ENCODE measurements around the gene TEKT4.
A peak's percentile ranks its signal among the peaks of the same experiment; 100 is the strongest.
"Not testable (repeated sequence)": the region's sequence is repeated elsewhere in the genome, so short reads cannot be mapped to it uniquely, and the experiment has no call there.

Gene TEKT4

DNA sequence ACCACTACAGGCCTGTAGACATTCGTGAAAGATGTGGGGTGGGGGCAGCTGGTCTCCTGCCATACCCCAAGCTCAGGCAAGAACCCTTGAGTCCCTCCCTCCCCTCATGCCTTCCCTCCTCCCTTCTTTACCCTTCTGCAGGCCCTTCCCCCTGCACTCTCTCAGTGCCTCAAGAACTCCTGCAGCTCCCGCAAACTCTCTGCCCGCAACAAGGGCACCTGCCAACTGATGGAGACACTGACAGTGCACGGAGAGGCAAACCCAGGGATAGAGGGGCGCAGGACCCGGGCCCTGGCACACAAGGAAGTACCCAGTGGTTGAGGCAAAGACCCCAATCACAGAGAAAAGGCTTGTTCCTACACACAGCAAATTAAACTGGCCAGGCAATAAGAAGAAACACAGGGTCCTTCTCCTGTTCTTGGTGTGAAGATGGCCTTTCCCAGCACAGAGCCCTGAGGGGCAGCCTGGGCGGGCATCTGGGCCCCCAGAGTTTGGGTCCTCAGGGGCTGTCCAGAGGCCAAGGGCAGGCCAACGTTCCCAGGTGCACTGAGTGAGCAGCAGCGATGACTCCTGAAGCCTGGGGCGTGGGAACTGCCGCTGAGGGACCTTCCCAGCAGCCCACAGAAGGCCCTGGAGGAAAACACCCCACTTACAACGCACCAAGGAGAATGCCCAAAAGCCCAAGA, 1.6 kb downstream of the TEKT4 start:
- TF ChIP-seq POLR2A (IDR thresholded peaks at IDR 0.05; ENCODE audit: low read length) (no peak), GATA1 (IDR thresholded peaks at IDR 0.05; ENCODE audit: low read depth, low read length) (no peak)
- no peak for DNase-seq

DNA sequence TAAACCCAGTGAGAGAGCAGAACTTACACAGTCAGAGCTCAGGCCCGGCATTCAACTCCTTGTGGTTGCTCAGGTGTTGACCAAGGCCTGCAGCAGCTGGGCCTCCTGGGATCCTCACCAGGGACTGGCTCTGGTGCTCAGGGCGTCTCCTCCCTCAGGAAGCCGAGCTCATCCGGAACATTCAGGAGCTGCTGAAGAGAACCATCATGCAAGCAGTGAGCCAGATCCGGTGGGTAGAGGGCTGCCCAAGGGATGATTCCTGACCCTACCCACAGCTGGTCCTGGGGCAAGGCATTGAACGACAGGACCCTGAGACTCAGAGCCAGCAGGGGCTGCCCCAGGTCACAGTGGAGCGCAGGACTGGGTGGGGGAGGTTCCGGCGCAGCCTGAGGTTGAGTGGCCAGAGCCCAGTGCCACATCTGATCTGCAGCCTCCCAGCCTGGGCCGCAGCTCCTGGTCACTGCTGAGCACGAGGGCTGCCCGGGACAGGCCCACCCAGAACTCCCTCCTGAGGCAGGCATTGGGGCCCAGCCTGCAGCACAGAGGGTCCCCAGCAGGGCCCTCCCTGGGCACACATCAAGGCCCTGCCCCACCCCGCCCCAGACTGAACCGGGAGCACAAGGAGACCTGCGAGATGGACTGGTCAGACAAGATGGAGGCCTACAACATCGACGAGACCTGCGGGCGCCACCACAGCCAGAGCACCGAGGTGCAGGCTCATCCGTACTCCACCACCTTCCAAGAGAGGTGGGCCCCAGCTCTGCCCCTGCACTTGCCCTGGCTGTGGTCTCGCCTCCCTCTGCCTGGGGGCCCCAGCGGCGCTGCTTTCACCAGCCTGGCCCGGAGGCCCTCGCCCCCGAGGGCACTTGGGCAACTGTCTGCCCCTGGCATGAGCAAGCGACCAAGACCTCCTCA, 2.4 kb downstream of the TEKT4 start:
- no peak for DNase-seq
- no peak for TF ChIP-seq POLR2A (IDR thresholded peaks at IDR 0.05; ENCODE audit: low read length)
- no peak for TF ChIP-seq GATA1 (IDR thresholded peaks at IDR 0.05; ENCODE audit: low read depth, low read length)

DNA sequence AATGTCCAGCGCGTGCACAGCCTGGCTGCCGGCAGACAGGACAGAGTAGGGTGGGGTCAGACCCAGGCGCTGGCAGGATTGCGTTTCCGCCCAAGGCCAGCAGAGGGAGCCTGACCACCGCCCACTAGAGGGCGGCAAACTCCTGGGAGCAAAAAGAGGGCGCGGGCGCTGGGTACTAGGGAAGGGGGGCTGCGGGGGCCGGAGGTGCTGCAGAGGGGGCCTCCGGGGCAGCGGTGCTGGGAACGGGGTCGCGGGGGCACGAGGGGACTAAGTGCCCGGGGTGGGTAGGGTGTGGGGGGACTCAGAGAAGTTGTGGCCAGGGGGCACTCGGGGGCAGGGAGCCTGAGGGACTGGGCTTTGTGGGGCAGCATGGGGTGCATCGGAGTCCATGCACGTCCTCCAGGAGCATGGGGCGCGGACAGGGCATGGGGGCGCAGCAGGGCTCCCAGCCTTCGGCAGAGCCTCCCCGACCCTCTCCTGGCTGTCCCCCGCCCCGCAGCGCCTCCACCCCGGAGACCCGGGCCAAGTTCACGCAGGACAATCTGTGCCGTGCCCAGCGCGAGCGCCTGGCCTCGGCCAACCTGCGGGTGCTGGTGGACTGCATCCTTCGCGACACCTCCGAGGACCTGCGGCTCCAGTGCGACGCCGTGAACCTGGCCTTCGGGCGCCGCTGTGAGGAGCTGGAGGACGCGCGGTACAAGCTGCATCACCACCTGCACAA, 3.2 kb downstream of the TEKT4 start:
- DNase-seq = peak; percentile 57 to 73
- TF ChIP-seq GATA1 (IDR thresholded peaks at IDR 0.05; ENCODE audit: low read depth, low read length) (no peak), POLR2A (IDR thresholded peaks at IDR 0.05; ENCODE audit: low read length) (no peak)

DNA sequence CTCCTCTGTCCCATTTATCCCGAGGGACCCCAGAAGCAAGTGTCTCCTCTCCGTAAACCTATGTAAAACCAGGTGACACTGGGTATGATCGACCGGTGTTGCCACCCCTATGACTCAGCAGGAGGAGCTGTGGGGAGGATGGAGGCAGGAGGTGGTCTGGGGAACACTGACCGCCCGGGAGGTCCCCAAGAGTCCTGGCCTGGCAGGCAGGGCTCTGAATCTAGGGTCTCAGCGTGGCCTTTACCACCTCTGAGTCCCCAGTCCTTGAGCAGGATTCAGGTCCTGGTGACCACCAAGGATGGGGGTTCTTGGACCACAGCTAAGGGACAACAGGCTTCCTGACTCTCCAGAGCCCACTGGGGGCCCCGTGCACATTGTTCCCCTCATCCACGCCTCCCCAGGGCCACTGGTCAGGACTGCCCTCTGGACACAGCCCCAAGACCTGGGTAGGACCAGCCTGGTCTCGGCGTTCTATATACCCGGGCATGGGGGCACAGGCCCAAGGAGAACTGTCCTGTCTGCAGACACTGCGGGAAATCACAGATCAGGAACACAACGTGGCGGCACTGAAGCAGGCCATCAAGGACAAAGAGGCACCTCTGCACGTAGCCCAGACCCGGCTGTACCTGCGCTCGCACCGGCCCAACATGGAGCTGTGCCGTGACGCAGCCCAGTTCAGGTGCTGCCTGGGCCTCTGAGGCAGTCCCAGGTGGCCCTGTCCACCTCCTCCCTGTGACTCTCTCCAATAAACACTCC, 4.0 kb downstream of the TEKT4 start:
- TF ChIP-seq POLR2A (IDR thresholded peaks at IDR 0.05; ENCODE audit: low read length) (no peak), GATA1 (IDR thresholded peaks at IDR 0.05; ENCODE audit: low read depth, low read length) (no peak)
- no peak for DNase-seq

DNA sequence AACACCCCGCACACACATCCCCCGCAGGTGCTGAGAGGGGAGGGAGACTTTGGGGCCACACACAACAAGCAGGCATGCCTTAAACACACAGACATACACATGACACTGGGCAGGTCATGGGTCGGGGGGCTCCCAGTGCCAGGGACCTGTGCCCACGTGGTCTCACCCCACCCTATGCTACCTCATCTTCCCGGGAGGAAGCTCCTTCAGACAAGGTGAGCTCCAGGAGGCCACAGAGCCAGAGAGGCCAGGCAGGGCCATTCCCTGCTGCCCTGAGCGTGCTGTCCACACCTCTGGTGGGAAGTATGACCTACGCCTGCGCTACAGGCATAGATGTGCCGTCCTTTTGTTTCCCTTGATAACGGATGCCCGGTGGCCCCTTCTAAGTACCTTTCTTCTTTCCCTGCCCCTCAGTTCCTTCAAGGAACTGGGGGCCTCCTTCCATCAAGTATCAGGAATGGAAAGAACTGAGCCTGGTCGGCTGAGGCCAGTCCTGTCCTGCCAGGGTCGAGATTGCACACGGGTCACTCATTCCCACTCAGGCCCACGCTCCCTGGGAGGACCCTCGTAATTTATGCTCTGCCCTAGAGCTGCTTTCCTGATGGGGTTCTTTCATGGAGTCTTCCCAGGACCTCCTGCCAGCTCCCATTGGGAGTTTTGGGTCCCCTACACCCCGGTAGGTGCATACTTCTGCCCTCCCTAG, 4.7 kb downstream of the TEKT4 start:
- TF ChIP-seq GATA1 (IDR thresholded peaks at IDR 0.05; ENCODE audit: low read depth, low read length) (no peak), POLR2A (IDR thresholded peaks at IDR 0.05; ENCODE audit: low read length) (no peak)
- DNase-seq = no peak

DNA sequence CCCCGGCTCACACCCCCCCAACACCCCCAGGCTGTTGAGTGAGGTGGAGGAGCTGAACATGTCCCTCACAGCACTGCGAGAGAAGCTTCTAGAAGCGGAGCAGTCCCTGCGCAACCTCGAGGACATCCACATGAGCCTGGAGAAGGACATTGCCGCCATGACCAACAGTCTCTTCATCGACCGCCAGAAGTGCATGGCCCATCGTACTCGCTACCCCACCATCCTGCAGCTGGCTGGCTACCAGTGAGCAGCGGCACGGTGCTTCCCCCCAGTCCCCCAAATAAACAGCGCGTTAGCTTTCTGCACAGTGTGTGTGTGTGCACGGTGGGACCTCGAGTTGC, 5.3 kb downstream of the TEKT4 start:
- DNase-seq = no peak
- TF ChIP-seq POLR2A (IDR thresholded peaks at IDR 0.05; ENCODE audit: low read length) = no peak

DNA sequence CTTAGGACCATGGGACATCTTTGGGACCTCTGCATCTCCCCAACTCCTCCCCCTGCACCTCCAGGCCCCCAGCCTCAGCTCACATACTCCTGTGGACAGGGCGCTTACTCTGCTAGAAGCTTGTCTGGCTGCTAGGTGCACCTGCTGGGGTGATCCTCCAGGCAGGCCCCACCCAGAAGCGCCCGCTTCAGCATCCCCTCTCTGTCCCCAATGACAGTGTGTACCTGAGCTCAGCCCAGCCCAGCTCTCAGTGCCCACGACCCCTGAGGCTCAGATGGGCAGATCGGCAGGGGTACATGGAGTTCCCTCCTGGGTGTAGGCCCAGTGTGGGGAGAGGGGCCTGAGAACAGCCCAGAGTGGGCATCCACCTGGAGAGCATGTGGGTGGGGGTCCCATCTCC, 5.9 kb downstream of the TEKT4 start:
- DNase-seq = no peak
- TF ChIP-seq POLR2A (IDR thresholded peaks at IDR 0.05; ENCODE audit: low read length) (no peak), GATA1 (IDR thresholded peaks at IDR 0.05; ENCODE audit: low read depth, low read length) (no peak)

DNA sequence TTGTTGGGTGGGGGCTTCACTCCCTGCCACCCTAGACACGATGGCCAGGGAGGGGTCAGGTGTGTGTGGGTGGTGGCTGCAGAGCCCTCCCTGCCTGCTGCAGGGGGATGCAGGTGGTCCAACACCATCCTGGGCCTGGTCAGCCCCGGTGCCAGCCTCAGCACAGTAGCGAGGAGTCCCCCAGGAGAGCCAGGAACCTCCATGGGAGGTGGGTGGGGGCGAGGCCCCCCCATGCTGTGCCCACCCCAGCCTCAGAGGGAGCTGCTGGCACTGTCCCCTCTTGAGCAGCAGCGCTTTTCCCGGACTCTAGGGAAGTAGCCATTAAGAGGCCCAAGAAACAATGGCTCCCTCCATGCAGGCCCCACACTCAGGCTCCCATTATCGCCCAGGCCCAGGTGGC, 7.3 kb downstream of the TEKT4 start:
- DNase-seq = not testable (repeated sequence)

DNA sequence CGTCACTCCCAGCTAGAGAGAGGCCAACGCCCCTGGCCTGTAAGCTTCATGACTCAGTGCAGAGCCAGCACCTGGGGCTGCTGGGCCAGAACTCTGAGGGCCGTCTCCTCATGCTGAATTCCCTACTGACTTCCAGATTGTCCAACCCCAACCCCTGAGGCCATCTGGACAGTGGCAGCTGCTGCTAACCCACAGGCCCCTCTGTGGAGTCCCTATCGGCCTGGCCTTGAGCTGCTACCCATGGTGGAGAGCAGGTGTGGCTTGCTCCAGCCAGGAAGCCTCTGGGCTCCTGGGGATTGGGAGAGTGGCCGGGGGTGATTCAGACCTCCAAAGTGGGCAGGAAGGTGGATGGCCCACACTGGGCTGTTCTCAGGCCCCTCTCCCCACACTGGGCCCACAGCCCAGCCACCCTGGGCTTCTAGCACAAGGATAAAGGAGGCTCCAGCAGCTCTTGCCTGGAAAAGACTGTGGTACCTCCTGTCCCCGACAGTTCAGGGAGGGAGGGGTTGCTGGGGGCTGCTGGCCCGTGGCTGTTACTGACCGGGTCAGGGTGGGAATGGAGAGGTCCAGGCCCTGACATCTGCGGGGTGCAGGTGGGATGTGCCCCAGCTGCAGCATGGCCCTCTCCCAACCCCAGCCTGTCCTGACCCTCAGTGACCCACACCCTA, 8.2 kb downstream of the TEKT4 start:
- no peak for DNase-seq
- TF ChIP-seq POLR2A (IDR thresholded peaks at IDR 0.05; ENCODE audit: low read length) = no peak

DNA sequence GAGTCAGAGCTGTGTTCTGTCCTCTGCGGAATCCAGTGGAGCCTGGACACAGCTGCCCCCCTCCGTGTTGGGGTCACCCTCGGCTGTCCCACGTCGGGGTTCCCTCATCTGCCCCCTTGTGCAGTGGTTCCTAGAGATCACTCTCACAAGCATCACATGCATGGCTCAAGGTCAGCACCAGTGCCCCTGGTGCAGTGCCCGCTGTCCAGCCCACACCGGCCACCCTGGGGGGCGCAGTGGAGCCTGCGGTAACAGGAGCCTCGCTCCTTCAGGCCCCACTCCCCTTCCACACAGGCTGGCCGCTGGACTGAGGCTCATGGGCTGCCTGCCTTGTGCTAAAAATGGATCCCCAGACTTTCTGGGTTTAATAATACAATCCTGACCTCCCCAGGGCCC, 8.8 kb downstream of the TEKT4 start:
- no peak for TF ChIP-seq POLR2A (IDR thresholded peaks at IDR 0.05; ENCODE audit: low read length)
- no peak for TF ChIP-seq GATA1 (IDR thresholded peaks at IDR 0.05; ENCODE audit: low read depth, low read length)
- DNase-seq = no peak

DNA sequence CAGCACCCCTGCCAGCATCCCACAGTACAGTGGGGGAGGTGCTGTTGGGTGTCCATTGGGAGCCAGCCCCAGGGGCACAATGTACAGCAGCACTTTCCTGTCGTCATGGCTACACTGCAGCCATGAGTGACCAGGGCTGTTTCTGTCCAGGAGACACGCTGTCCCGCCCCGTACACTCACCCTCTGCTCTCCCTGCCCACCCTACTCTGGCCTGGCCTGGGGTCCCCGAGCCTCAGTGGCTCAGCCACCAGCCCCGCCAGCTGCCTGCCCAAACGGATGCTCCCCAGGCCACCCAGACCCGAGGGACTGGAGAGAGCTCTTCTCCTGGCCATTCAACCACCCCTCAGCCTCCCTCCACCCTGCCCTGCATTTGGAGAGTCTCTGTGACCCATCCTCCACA, 9.3 kb downstream of the TEKT4 start:
- no peak for DNase-seq
- TF ChIP-seq POLR2A (IDR thresholded peaks at IDR 0.05; ENCODE audit: low read length) (no peak), GATA1 (IDR thresholded peaks at IDR 0.05; ENCODE audit: low read depth, low read length) (no peak)

DNA sequence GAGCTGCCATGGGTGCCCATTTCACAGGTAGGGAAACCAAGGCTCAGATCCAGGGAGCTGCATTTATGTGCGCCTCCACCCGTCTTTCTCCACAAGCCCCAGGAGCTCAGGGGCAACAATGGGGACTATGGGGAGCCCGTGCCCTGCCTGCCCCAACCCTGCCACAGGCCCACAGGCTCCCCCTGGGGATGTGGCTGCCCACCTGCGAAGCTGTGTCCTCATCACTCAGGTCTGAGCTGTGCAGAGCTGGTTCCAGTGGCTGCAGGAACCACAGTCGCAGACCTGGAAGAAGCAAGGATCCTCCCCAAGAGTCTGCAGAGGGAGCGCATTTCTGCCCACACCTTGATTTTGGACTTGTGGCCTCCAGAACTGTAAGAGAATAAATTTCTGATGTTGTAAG, 9.8 kb downstream of the TEKT4 start:
- DNase-seq = no peak
- TF ChIP-seq POLR2A (IDR thresholded peaks at IDR 0.05; ENCODE audit: low read length) = no peak
- TF ChIP-seq GATA1 (IDR thresholded peaks at IDR 0.05; ENCODE audit: low read depth, low read length) = no peak

DNA sequence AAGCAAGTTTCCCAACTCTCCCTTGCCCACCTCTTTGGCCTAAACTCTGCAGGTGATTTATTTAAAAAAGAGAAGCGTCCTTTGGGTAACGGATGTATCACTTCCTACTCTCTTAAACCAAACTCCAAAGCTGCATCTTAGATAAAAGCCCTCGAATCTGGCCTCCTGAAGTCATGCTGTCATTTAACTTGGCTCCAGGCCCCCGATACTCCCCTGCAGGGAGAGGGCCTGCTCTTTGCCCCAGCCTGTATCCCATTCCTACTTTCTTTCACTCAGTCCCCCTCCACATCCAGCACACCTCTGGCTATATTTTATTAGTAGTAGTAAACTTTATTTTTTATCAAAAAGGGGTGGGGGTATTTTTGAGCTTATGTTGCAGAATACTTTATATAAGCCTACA, 19.0 kb downstream of the TEKT4 start:
- no peak for DNase-seq
- TF ChIP-seq GATA1 (IDR thresholded peaks at IDR 0.05; ENCODE audit: low read depth, low read length) (no peak), POLR2A (IDR thresholded peaks at IDR 0.05; ENCODE audit: low read length) (no peak)

DNA sequence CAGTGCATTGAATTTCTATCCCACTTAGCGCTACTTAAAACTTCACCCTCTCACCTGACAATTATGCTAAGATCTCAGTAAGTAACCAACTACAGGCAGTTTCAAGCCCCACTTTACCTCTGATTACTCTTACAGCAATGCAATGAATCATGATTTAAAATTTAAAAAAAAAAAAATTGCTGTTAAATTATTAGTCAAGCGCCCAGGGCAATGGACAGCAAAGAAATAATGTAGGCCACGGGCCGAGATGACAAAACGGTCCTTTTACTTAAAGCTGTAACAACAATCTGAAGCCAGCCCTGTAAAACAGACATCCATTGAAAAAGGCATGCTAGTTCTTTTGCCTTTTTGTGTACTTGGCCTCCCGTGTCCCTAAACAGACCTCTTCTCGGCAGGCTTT, 24.0 kb downstream of the TEKT4 start:
- DNase-seq = not testable (repeated sequence)

DNA sequence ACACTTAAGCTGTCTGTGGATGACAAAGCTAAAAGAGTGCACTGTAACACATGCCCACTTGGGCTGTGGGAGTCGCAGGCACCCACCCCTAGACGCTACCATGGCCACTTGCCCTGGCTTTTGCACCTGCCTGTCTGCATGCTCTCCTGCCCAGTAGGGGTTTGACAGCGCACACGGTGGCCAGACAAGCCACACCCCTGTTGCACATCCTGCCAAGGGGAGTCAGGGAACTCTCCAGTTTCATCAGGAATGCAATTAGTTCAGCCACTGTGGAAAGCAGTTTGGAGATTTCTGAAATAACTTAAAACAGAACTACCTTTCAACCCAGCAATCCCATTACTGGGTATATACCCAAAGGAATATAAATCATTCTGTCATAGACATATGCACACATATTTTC, 35.7 kb downstream of the TEKT4 start:
- DNase-seq = not testable (repeated sequence)
